GM21526 (cell line): ENCODE data around the gene TSPEAR.

ENCODE experiments used
- ATAC-seq: cut with Tn5 transposase; IDR thresholded peaks from one replicate; pipeline ENCODE4 v1.9.1; 2021; ENCODE audit warnings: moderate library complexity; ENCODE audit not compliant: unreplicated experiment, low FRiP score

The TSPEAR gene

DNA sequence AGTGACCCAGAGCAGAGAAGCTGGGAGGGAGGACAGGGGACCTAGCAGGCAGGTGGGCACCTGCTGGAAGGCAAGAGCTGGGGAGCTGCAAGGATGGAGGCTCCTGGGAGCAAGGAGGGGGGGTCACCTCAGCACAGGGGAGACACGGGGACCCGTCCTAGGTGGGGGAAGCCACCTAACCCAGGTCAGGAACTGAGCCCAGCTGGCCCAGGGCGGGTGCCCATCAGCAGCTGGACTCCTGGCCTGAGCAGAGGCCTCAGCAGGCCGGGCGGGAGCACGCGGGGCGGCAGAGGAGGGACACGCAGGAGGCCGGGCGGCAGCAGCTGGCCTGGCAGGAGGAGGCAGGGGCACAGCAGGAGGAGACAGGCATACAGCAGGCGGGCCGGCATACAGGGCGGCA, 172.3 kb downstream of the TSPEAR start:
- ATAC-seq: no peak

DNA sequence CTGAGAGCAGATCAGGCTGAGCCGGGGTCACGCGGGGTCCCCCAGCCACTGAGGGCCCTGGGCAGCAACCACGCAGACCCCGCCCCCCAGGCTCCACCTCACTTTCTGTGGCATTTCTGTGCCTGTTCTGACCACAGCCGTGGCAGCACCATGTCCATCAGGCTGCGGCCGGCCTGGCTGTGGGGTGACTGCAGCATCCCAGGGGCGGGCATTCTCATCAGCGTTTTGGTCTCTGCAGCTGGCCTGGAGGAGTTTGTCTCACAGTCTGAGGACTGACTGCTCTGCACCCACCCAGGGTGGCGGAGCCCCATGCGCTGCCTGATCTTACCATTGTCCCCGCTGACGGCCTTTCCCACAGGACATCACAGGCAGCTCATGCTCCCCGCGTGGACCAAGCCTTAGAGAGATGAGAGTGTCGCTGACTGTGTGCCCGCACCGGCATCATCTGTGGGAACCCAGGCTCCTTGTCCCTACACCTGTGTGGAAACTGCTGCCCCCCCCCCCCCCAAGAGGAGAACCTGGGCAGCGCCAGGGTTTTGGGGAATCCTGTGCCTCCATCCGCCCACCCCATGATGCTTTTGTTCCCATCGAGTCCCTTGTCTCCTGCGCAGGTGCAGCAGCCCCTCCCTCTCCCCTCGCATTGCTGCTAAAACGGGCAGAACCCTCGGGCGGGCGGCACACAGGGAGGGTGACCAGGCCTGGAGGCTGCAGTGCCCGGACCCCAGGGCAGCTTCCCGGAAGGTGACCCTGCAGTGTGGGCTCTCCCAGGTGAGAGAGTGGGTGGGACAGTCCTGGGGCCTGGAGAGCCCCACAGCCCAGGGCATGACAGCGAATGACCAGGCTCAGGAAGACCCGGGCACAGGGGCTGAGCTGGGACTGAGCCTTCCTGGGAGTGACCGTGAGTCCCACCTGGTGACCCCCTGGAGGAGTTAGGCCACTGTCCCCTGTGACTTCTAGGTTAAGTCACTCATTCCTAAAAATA, 173.2 kb downstream of the TSPEAR start:
- no peak for ATAC-seq

DNA sequence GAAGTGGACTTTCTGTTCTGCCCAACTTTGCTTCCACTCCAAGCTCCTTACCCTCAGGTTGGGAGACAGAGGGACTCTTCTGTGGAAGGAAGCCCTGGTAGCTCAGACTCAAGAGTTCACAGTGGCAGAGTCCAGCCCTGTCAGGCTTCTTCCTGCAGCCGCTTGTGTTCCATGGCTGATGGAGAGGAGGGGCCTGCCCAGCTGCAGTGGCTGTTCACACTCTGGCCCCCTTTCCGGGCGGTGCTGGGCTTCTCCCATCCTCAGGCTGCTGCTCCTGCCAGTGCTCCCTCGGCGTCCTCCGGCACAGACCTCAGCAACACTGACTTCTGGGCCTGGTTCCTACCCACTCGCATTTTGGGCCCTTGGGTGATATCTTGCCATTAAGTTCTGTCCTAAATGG, 175.4 kb downstream of the TSPEAR start:
- no peak for ATAC-seq

DNA sequence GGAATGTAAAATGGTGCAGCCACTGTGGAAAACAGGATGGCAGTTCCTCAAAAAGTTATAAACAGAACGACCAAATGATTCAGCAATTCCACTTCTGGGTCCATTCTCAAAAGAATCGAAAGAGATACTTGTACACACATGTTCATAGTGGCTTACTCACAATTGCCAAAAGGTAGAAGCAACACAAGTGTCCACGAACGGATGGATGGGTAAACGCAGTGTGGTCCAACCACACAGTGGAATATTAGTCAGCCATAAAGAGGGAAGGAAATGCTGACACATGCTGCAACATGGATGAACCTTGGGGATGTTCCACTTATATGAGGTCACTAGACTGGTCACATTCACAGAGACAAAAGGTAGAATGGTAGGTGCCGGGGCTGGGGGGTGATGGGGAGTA, 176.7 kb downstream of the TSPEAR start:
- ATAC-seq: no peak

DNA sequence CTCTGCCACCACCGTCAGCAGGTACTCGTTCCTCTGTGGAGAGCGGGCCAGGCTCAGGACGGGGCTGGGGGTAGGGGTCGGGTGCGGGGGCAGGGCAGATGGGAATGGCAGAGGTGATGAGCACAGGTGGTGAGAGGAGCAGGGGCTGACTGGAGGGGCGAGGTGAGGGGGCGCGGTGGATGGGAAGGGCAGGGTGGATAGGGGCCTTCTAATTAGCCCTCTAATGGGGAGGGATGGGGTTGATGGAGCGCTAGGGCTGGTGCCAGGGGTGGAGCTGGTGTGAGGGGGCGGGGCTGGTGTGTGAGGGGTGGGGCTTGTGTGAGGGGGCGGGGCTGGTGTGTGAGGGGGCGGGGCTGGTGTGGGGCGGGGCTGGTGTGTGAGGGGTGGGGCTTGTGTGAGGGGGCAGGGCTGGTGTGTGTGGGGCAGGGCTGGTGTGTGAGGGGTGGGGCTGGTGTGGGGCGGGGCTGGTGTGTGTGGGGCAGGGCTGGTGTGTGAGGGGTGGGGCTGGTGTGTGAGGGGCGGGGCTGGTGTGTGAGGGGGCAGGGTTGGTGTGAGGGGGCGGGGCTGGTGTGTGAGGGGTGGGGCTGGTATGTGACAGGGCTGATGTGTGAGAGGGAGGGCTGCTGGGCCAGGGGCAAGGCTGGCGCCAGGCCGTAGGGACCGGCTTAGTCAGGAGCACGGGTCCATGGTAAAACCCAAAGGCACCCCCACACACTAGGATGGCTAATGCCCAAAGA, 177.3 kb downstream of the TSPEAR start:
- ATAC-seq: no peak

DNA sequence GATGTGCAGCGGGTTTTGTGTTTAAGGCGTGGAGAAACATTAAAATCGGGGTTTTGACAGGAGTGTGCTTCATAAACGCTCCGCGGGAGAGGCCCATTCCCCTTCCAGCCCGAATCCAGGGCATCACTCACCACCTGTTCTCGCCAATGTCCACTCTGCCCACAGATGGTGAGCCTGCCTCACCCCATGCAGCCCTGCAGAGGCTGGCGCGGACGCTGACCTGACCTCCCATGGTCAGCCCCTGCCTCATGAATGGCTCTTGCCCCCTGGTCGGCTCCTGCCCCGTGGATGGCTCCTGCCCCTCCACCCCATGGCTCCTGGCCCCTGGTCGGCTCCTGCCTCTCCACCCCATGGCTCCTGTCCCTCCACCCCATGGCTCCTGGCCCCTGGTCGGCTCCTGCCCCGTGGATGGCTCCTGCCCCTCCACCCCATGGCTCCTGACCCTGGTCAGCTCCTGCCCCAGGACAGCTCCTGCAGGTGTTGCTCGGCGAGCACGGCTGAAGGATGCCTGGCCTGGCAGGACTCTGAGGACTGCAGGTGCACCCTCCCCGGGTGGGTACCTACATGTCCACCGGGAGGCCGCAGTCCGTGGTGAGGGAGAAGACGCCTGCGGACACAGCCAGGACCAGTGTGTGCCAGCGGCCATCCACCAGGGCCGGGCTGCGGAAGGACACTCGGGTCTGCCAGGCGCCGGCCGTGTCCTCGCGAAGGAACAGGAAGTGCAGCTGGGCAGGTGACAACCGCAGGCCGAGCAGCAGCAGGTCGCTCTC, 178.1 kb downstream of the TSPEAR start:
- no peak for ATAC-seq

DNA sequence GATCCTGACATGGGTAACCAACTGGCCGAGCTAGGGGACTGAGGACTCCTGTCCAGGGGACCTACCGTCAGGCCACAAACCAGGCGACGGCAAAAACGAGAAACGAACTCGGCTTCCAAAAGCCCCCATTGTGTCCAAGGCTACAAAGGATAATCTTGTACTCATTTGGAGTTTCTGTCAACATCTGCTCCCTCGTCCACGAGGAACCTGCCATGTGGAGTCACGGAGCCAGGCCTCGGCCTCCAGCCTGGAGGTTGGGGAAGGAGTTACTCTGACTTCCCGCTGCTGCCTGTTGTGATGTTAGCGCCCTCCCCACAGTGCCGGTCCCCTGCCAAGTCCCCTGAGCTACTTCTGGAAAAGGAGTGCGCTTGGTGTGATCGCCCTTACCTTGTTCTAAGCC, 178.7 kb downstream of the TSPEAR start:
- no peak for ATAC-seq

DNA sequence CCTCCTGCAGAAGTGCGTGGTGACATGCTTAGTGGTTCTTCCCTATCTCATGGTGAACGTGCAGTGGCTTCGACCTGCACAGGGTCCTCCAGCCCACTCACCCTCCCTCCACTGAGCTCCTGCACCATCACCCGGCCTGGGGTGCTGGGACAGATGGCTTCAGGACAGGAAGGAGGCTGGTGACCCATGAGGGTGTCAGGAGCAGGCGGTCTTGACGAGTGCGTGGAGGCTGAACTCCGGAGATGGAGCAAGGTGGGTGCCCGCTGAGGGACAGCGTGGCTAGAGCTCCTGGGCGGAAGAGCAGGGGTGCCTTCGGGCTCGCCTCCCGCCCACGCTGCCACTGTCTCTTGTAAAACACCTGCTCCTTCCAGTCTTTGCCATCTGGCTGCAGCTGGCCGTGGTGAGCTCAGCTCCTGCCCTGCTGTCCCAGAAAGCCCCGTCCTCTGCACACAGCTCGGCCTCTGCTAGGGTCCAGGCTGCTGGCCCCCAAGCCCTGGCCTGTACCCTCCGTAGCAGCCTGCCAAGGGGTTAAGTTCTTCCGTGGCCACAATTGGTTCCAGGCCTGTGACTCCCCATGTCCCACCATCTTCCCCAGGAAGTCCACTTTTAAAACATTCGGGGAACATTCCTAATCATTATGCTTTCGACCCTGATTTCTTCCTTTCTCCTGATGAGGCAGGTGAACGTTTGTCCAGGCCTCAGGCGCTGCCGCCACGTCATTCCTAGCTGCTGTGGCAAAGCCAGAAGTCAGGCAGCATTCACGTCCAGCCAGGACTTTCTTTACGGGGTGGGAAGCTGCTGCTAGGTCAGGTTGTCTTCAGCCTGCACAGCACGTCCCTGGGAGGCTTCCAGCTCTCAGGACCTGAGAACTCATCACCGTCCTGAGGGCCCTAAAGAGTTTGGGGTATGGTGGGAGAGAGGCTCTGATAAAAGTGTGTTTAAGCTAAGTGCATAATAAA, 179.5 kb downstream of the TSPEAR start:
- no peak for ATAC-seq

DNA sequence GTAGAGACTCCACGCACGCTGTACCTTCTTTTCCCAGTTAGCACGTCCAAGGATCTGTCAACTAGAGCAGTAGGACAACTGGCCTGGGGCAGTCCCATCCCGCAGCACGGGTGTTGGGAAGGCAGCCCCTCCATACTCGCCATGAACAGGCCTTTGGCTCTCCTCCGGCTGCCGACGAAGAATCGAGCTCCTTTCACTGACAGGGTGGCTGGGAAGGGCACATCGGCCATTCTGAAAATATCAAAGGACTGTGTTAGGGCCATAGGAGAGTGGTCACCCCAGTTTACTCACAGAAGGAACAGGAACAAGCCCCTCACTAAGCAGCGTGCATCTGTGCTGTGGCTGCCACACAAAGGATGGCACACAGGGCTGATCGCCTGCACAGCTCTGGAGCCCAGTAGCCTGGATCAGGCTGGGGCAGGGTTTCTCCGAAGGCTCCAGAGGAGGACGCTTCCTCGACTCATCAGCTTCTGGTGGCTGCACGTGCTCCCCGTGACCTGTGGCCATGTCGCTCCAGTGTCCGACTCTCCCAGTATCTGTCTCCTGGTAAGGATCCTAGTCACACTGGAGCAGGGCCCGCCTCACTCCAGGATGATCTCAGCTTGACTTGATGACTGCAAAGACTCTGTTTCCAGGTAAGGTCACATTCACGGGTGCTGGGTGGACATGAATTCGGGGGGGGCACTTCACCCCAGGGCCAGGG, 180.3 kb downstream of the TSPEAR start:
- no peak for ATAC-seq

DNA sequence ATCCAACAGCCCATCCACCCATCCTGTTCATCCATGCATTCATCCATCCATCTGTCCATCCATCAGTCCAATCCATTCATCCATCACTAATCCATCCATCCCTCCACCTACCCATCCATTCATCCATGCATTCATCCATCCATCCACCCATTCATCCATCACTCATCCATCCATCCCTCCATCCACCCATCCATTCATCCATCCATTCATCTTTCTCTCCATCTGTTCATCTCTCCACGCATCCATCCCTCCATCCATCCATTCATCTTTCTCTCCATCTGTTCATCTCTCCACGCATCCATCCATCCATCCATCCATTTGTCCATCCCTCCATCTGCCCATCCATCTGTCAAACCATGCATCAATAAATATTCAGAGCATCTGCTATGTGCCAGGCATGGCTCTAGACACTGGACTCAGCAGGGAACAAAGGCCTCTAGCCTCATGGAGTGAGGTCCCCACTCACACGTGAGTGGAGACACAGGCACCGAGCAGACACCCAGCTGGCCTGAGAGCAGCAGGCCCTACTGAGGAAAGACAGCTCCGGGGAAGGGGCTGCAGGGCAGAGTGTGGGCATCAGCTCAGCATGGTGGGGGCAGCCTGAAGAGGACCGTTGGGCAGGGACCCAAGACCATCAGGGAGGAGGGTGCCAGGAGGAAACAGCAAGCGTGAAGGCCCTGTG, 181.0 kb downstream of the TSPEAR start:
- no peak for ATAC-seq

DNA sequence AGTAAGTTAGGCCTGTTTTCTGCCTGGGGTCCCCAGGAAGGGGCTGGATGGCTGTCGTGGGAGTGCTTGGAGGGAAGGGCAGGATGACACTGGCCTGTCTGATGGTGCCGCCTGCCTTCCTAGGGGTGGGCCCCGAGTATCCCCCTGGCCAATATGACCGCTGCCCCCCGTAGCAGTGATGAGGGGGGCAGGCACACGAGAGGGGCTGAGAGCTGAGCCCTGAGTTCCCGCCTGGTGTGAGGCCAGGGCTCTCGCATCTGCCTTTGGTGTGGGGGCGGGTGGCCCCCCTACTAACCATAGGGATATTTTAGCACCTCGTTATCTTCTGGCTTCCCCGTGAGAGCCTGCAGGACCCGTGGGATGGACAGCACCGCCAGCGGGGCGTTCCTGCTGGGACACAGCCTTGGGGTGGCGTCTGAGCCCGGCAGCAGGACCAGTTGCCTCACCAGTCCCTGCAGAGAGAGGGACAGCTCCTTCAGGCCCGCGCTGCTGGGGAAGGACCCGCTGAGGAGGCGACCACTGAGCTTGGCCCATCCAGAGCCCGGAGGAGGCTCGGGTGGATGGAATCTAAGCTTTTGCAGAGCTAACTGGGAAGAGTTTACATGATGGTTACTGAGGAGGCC, 181.8 kb downstream of the TSPEAR start:
- ATAC-seq: no peak

DNA sequence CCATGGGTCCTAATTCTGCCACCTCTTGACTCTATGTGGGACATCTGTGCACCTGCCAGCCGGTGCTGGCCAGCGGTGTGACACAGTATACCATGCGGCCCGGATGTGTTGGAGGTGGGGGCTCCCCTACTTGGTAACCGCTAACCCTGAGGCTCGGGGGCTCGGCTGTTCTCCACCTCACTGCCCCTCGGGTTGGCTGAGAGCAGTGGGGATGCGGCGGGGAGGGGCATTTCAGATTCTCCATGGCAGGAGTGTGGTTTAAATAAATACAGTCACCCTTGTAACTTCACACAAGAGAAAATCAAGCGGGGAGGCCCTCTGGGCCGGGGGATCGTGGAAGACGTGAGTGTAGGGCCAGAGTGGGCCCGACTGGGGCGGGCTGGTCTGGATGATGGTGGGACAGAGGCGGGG, 182.4 kb downstream of the TSPEAR start:
- ATAC-seq: no peak

DNA sequence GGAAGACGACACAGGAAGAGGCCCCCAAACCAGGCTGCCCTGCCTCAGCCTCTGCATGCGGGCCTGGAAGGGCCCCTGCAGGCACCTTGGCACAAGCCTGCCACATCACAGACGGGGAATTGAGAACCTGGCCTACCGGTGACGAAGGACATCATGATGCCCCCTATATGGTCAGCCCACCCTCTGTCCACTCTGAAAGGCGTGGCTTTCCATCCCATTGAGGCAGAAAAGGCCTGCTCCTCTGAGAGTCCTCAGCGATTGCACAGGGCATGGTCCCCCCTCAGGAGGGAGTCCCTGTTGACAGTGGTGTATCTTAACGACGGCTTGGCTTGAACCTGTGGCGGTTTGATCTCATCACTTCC, 182.8 kb downstream of the TSPEAR start:
- no peak for ATAC-seq

DNA sequence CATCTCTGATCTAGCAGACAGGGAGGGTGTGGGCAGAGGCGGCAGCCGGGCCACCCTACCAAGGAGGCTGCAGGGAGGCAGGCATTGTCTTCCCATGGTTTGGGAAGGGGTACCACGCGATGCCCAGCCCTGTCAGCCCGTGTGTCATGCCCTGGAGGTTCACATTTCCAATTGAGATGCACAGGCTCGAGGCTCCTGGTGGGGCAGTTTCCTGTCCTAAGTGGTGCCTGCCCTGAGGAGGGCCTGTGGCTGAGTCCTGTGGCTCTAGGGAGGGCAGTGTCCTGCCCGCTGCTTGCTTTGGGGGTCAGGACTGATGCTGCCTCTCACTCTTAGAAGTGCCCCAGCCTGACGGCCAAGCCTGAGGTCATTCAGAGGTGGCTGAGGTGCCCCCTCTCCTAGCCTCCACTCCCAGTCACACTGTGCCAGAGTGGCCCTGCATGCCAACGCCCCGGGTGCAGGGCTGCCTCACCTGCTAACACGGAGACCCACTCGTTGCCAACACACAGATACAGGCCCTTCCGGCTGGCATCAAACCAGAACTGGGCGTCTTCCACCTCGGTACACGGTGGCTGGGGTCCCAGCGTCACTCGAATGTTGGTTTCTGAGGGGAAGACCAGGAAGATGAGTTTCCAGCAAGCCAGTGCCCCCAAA, 183.3 kb downstream of the TSPEAR start:
- no peak for ATAC-seq

DNA sequence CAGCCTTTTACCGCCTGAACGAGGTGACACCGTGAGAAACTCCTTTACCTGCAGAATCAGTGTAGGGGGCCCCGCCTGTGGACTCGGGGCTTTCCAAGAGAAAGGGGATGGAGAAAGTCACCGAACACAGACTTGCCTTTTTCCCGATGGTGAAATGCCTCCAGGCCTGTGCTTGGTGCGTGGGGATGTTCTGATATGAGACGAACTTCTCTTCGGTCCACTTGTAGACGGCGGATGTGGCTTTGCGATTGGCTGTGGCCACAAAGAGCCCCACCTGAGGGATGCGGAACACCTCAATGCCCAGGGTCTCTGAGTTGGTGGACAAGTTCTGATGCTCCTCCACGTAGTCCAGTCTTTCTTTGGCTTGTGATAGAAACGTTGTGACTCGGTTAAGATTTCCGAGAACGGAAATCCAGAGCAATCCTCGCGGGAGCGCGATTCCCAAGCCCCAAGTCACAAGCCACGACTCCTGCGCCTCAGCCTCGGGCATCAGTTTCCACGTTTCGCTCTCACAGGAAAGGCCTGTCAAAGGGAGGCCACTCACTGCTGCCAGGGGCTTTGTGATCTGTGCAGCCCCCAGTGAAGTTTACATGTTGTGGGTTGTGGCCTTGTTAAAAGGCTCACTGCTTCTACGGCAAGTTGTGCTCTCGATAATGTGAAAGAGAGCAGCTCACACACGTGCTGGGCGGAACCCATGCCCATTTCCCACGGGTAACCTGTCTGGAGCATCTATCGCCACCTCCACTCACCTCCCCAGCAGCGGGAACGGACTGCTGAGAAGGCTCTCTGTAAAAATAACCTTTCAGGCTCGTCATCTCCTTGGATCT, 184.0 kb downstream of the TSPEAR start:
- ATAC-seq: no peak

DNA sequence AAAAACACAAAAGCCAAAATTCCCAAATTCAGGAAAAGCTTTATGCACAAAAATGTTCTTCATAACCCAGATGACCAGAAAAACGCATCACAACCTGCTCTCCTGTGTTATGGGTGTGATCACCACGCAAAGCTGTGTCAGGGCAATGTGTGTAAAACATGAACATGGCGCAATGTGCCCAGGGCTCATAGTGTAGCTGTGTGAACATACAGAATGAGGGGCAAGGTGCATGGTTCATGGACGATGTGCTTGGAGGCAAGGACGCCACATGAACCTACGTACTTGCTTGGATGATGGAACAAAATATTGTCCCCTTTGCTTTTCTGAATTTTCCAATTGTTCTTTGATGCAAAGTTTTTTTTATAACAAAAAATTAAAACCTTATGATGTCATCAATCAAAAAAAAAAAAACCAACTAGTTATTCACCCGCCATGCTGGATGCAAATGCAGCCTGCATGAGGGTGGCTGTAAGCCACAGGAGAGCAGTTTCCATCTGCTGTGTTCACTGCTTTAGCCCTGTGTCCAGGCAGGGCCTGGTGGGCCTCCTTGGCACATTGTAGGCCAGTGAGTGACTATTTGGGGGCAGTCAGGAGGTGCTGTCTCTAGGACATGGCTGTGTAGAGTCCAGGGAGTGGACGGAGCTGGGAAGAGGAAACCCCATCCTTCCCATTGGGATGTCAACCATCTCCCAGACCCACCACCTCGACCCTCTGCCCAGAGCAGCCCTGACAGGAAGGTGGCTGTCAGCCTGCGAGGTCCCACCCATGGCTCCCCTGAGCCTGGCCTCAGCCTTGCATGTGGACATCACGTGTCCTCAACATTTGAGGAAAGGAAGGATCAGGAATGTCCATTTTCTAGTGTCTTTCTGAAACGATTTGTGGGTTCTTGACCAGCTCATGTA, 185.0 kb downstream of the TSPEAR start:
- ATAC-seq: no peak
